CMK (cell line): Measurements from ENCODE around the gene EPC1.
"Not testable (repeated sequence)": the region's sequence is repeated elsewhere in the genome, so short reads cannot be mapped to it uniquely, and the experiment has no call there.

ENCODE experiments used
- DNase-seq: peaks from one replicate; pipeline ENCODE4 v3.0.0-alpha.2; 2010; ENCODE audit warnings: low read depth

The EPC1 gene

DNA sequence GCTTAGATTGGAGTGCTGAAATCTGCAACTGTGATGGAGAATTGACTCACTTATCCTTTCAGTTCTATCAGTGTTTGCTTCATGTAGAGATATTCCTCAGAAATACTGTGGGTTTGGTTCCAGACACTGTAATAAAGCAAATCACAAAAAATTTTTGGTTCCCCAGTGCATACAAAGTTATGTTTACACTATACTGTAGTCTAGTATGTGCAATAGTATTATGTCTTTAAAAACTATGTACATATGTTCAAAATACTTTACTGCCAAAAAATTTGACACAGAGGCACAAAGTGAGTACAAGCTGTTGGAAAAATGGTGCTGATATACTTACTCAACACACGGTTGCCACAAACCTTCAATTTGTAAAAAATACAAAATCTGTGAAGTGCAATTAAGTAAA lies 112.5 kb downstream of the EPC1 start:
- no peak for DNase-seq

- DNase-seq: not testable (repeated sequence)
Observed at GRCh38 chr10:32233375-32233774, 113.6 kb downstream of the EPC1 start.

GRCh38 chr10:32232378-32232777 lies 114.6 kb downstream of the EPC1 start:
- DNase-seq: no peak

DNA sequence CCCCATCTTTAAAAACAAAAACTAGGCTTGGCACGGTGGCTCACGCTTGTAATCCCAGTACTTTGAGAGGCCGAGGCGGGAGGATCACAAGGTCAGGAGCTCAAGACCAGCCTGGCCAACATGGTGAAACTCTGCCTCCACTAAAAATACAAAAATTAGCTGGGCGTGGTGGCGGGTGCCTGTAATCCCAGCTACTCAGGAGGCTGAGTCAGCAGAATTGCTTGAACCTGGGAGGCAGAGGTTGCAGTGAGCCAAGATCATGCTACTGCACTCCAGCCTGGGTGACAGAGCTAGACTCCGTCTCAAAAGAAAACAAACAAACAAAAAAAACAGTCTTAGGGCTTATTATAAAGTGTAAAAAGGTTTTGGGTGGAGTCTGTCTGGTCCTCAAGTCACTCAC lies 117.2 kb downstream of the EPC1 start:
- DNase-seq: not testable (repeated sequence)

- DNase-seq: no peak
Observed at GRCh38 chr10:32229170-32229569, 117.8 kb downstream of the EPC1 start.

DNA sequence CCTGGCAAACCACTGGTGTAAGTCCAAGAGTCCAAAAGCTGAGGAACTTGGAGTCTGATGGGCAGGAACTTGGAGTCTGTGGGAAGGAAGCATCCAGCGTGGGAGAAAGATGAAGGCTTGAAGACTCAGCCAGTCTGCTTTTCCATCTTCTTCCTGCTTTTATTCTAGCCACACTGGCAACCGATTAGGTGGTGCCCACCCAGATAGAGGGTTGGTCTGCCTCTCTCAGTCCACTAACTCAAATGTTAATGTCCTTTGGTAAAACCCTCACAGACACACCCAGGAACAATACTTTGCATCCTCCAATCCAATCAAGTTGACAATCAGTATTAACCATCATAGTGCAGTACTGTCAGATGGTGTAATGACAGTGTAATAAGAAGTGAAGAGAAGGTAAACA lies 119.2 kb downstream of the EPC1 start:
- DNase-seq: no peak

DNA sequence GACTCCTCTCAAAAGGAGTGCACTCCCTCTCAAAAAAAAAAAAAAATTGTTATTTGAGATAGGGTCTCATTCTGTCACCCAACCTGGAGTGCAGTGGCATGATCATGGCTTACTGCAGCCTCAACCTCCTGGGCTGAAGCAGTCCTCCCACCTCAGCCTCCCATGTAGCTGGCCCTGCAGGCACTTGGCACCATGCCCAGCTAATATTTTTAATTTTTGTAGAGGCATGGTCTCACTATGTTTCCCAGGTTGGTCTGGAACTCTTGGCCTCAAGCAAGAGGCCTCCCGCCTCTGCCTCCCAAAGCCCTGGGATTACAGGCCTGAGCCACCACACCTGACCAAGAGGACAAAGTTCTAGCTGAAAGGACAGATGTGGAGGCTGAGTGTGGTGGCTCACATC lies 120.3 kb downstream of the EPC1 start:
- no peak for DNase-seq

DNA sequence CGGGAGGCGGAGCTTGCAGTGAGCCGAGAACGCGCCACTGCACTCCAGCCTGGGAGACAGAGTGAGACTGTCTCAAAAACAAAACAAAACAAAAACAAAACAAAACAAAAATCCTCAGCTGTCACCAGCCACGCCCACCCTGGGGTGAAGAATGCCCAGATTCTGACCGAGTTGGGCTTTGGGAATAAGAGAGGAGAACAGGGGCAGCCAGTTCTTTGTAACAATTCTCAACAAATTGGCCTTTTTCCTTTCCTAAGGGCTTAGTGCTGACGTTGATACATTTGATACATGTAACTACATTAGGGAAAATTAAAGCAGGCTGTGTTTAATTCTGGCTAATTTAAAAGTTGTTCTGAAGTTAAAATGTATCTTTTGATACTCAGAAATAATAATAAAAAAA lies 121.0 kb downstream of the EPC1 start:
- no peak for DNase-seq

DNA sequence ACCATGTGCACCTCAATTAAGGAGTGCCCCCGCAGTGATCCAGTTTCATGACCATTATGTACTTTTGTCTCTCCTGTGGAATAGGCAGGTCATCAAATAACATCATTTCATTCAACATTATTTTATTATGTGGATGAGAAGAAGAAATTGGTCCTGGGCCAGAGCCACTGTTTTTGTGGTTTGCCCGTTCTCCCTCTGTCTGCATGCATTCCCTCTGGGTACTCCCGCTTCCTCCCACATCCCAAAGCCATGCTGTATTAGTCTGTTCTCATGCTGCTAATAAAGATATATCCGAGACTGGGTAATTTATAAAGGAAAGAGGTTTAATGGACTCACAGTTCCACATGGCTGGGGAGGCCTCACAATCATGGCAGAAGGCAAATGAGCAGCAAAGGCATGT lies 124.6 kb downstream of the EPC1 start:
- not testable (repeated sequence) for DNase-seq

- not testable (repeated sequence) for DNase-seq
Observed at GRCh38 chr10:32219156-32219555, 127.8 kb downstream of the EPC1 start.

DNA sequence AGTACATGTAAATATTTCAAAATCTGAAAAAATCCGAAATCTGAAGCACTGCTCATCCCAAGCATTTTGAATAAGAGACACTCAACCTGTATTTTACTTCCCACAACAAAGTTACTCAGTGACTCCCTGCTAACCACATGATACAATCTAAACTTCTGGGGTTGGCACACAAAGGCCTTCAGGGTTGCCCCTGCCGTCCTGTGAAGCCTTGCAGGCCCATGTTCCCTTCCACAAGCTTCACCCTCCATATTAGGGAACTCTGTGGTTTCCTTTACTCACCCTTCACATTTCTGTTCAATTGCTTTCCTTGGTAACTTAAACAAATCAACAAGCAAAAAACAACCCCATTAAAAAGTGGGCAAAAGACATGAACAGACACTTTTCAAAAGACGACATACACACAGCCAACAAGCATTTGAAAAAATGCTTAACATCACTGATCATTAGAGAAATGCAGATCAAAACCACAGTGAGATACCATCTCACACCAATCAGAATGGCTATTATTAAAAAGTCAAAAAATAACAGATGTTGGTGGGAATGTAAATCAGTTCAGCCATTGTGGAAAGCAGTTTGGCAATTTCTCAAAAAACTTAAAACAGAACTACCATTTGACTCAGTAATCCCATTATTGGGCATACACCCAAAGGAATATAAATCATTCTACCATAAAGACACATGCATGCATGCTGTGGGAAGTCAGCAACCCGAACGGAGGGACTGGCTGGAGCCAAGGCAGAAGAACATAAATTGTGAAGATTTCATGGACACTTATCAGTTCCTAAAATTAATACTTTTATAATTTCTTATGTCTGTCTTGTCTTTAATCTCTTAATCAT lies 128.5 kb downstream of the EPC1 start:
- DNase-seq: not testable (repeated sequence)
